GM19351 (cell line): Measurements from ENCODE around the gene RAB3IL1.
"Not testable (repeated sequence)": the region's sequence is repeated elsewhere in the genome, so short reads cannot be mapped to it uniquely, and the experiment has no call there.

Experiments used
- ATAC-seq: cut with Tn5 transposase; IDR thresholded peaks from one replicate; pipeline ENCODE4 v1.9.1; 2021; ENCODE audit warnings: mild to moderate bottlenecking, moderate library complexity; ENCODE audit not compliant: unreplicated experiment

Gene RAB3IL1

GRCh38 chr11:61917334-61918109, at the start of gene RAB3IL1:
RAB3IL1 (minus strand) TSS chr11:61917566; CDS start chr11:61917367, 199 bp downstream.
- ATAC-seq: no peak

GRCh38 chr11:61966734-61967115, 49.4 kb upstream of the RAB3IL1 start:
- ATAC-seq: no peak

- ATAC-seq: not testable (repeated sequence)
These were observed 47.4 kb upstream of the RAB3IL1 start for GRCh38 chr11:61964666-61965271.

GRCh38 chr11:61964058-61964665, 46.8 kb upstream of the RAB3IL1 start:
- ATAC-seq: no peak

- no peak for ATAC-seq
These were observed 46.1 kb upstream of the RAB3IL1 start for GRCh38 chr11:61963282-61964057.

- ATAC-seq: no peak
These were observed 45.6 kb upstream of the RAB3IL1 start for GRCh38 chr11:61963016-61963281.

GRCh38 chr11:61962213-61963015, 45.0 kb upstream of the RAB3IL1 start:
- no peak for ATAC-seq

GRCh38 chr11:61961570-61962212, 44.3 kb upstream of the RAB3IL1 start:
- no peak for ATAC-seq

GRCh38 chr11:61960532-61960931, 43.2 kb upstream of the RAB3IL1 start:
- ATAC-seq: no peak

- no peak for ATAC-seq
These were observed 42.3 kb upstream of the RAB3IL1 start for GRCh38 chr11:61959678-61960077.

GRCh38 chr11:61959114-61959513, 41.7 kb upstream of the RAB3IL1 start:
- ATAC-seq: no peak

- ATAC-seq: no peak
These were observed 41.2 kb upstream of the RAB3IL1 start for GRCh38 chr11:61958590-61958989.

- ATAC-seq: no peak
These were observed 39.8 kb upstream of the RAB3IL1 start for GRCh38 chr11:61957021-61957770.

GRCh38 chr11:61956191-61957020, 39.0 kb upstream of the RAB3IL1 start:
- no peak for ATAC-seq

GRCh38 chr11:61955422-61956135, 38.2 kb upstream of the RAB3IL1 start:
- ATAC-seq: no peak

GRCh38 chr11:61954851-61955421, 37.6 kb upstream of the RAB3IL1 start:
- no peak for ATAC-seq

GRCh38 chr11:61954106-61954850, 36.9 kb upstream of the RAB3IL1 start:
- ATAC-seq: no peak
